Panc1 (cell line): ENCODE data around the gene NEK6.

ENCODE experiments used
- CTCF ChIP-seq: fragments of 450-650 bp; IDR thresholded peaks from 2 replicates; pipeline ENCODE4 v1.5.1; 2017; ENCODE audit warnings: mild to moderate bottlenecking
- POLR2AphosphoS5 ChIP-seq: IDR thresholded peaks from 2 replicates; pipeline ENCODE4 v1.6.1; 2012; ENCODE audit warnings: mild to moderate bottlenecking, low read depth, low read length, moderate library complexity
- SIN3A ChIP-seq: IDR thresholded peaks from 2 replicates; pipeline ENCODE4 v1.6.1; 2012; ENCODE audit warnings: low read depth, mild to moderate bottlenecking, low read length, moderate library complexity, borderline replicate concordance; ENCODE audit not compliant: insufficient read depth
- TF ChIP-seq, protein P1 (sequence below), 2 experiments: IDR thresholded peaks; 2 replicates each; pipeline ENCODE4 v1.6.1; 2011 to 2012; ENCODE audit warnings: low read depth in 2 of 2, control low read depth in 1 of 2, low read length in 1 of 2, mild to moderate bottlenecking in 1 of 2, moderate library complexity in 1 of 2; ENCODE audit not compliant: insufficient read depth in 1 of 2

- TF ChIP-seq, protein P1, sequence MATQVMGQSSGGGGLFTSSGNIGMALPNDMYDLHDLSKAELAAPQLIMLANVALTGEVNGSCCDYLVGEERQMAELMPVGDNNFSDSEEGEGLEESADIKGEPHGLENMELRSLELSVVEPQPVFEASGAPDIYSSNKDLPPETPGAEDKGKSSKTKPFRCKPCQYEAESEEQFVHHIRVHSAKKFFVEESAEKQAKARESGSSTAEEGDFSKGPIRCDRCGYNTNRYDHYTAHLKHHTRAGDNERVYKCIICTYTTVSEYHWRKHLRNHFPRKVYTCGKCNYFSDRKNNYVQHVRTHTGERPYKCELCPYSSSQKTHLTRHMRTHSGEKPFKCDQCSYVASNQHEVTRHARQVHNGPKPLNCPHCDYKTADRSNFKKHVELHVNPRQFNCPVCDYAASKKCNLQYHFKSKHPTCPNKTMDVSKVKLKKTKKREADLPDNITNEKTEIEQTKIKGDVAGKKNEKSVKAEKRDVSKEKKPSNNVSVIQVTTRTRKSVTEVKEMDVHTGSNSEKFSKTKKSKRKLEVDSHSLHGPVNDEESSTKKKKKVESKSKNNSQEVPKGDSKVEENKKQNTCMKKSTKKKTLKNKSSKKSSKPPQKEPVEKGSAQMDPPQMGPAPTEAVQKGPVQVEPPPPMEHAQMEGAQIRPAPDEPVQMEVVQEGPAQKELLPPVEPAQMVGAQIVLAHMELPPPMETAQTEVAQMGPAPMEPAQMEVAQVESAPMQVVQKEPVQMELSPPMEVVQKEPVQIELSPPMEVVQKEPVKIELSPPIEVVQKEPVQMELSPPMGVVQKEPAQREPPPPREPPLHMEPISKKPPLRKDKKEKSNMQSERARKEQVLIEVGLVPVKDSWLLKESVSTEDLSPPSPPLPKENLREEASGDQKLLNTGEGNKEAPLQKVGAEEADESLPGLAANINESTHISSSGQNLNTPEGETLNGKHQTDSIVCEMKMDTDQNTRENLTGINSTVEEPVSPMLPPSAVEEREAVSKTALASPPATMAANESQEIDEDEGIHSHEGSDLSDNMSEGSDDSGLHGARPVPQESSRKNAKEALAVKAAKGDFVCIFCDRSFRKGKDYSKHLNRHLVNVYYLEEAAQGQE (IDR thresholded peaks at IDR 0.05; ENCODE audit: insufficient read depth in 1 of 2, low read depth in 2 of 2, low read length in 1 of 2): no peak
- TF ChIP-seq CTCF (no peak), POLR2AphosphoS5 (no peak), SIN3A (no peak)
Measured at GRCh38 chr9:124282442-124283227, 24.9 kb downstream of the NEK6 start.
